ENCODE measurements around the gene SPATA16.

GRCh38 chr3:173028351-173028750 lies 112.7 kb downstream of the SPATA16 start:
- TF ChIP-seq BACH2 (CRISPR knock-in tag; IDR thresholded peaks at IDR 0.05; ENCODE audit: borderline replicate concordance) (no peak), PPARA (CRISPR knock-in tag; IDR thresholded peaks at IDR 0.05; ENCODE audit: borderline replicate concordance) (no peak), TCF4 (CRISPR knock-in tag; IDR thresholded peaks at IDR 0.05; ENCODE audit: borderline replicate concordance) (no peak), ARNTL (CRISPR knock-in tag; IDR thresholded peaks at IDR 0.05; ENCODE audit: borderline replicate concordance, low read depth) (no peak), CREB5 (CRISPR knock-in tag; IDR thresholded peaks at IDR 0.05; ENCODE audit: low read depth) (no peak)

Measured in SK-N-SH treated with all-trans-retinoic acid at 6 μM for 48 hours (cell line).